GM23338 (cell line): ENCODE results near the gene DUSP9. TPM values are rescaled to one million over a fixed set of nuclear protein-coding genes. Genes with fewer than 3 reads are reported as not detected.

Experiments used
- ATAC-seq: fragments of 200-7000 bp; cut with Tn5 transposase; 3 replicates; pipeline ENCODE4 v1.9.1; 2020
- DNase-seq: peaks from one replicate; pipeline ENCODE4 v3.0.0-alpha.2; 2015; ENCODE audit warnings: low spot score
- H2AFZ ChIP-seq: fragments of 200-600 bp; sonication (generic); 2 replicates; pipeline ENCODE4 v1.8.0; 2016; ENCODE audit warnings: antibody characterized with exemption, mild to moderate bottlenecking, moderate library complexity
- H3F3A ChIP-seq: fragments of 200-600 bp; sonication (generic); replicated peaks from 2 replicates; pipeline ENCODE4 v1.8.0; 2017; ENCODE audit warnings: antibody characterized with exemption, mixed run types, low read depth
- H3K27ac ChIP-seq: fragments of 200-600 bp; sonication (generic); 2 replicates; pipeline ENCODE4 v1.6.1; 2016; ENCODE audit warnings: low read depth
- H3K27me3 ChIP-seq: fragments of 200-600 bp; sonication (generic); 2 replicates; pipeline ENCODE4 v1.8.0; 2016; ENCODE audit warnings: mild to moderate bottlenecking, mixed run types, moderate library complexity; ENCODE audit not compliant: insufficient read depth
- H3K36me3 ChIP-seq: fragments of 200-600 bp; sonication (generic); 2 replicates; pipeline ENCODE4 v1.8.0; 2016; ENCODE audit warnings: mild to moderate bottlenecking; ENCODE audit not compliant: insufficient read depth
- H3K4me1 ChIP-seq: fragments of 200-600 bp; sonication (generic); 2 replicates; pipeline ENCODE4 v1.8.0; 2016; ENCODE audit warnings: mild to moderate bottlenecking, moderate library complexity; ENCODE audit not compliant: insufficient read depth
- H3K4me2 ChIP-seq: fragments of 200-600 bp; sonication (generic); 2 replicates; pipeline ENCODE4 v1.7.1; 2017; ENCODE audit warnings: mixed run types
- H3K4me3 ChIP-seq: fragments of 200-600 bp; sonication (generic); 2 replicates; pipeline ENCODE4 v1.6.1; 2016; ENCODE audit warnings: mixed run types
- H3K79me2 ChIP-seq: fragments of 200-600 bp; sonication (generic); replicated peaks from 2 replicates; pipeline ENCODE4 v1.8.0; 2017; ENCODE audit warnings: mild to moderate bottlenecking; ENCODE audit not compliant: insufficient read depth
- H3K9me2 ChIP-seq: fragments of 200-600 bp; sonication (generic); 2 replicates; pipeline ENCODE4 v1.8.0; 2017; ENCODE audit not compliant: insufficient read depth
- H4K20me1 ChIP-seq: fragments of 200-600 bp; sonication (generic); replicated peaks from 2 replicates; pipeline ENCODE4 v1.8.0; 2017; ENCODE audit warnings: mild to moderate bottlenecking; ENCODE audit not compliant: insufficient read depth
- H3K27ac Mint-ChIP-seq: 2 replicates; pipeline ENCODE4 v1.8.0; 2020; ENCODE audit warnings: inconsistent platforms, mild to moderate bottlenecking, moderate library complexity, mixed read lengths
- H3K27me3 Mint-ChIP-seq: 3 replicates; pipeline ENCODE4 v1.8.0; 2022; ENCODE audit warnings: low read depth, mild to moderate bottlenecking, moderate library complexity, mixed read lengths, inconsistent platforms; ENCODE audit not compliant: insufficient read depth, poor library complexity
- H3K36me3 Mint-ChIP-seq: 3 replicates; pipeline ENCODE4 v1.8.0; 2021; ENCODE audit warnings: low read depth, mild to moderate bottlenecking, inconsistent platforms, moderate library complexity, mixed read lengths
- H3K4me1 Mint-ChIP-seq: 3 replicates; pipeline ENCODE4 v1.8.0; 2020; ENCODE audit warnings: mild to moderate bottlenecking, inconsistent platforms, mixed read lengths
- H3K4me3 Mint-ChIP-seq: 3 replicates; pipeline ENCODE4 v1.8.0; 2021; ENCODE audit warnings: moderate library complexity, mild to moderate bottlenecking, inconsistent platforms, mixed read lengths
- H3K9me3 Mint-ChIP-seq: 3 replicates; pipeline ENCODE4 v1.8.0; 2020; ENCODE audit warnings: moderate library complexity, mild to moderate bottlenecking, inconsistent platforms, mixed read lengths
- CREB1 ChIP-seq: fragments of 250-450 bp; sonication (Bioruptor Pico); IDR thresholded peaks from 2 replicates; pipeline ENCODE4 v1.5.0; 2020; ENCODE audit warnings: low read depth, mild to moderate bottlenecking, moderate library complexity
- EZH2 ChIP-seq: fragments of 200-600 bp; sonication (generic); IDR thresholded peaks from one replicate; pipeline ENCODE4 v1.8.0; 2017; ENCODE audit warnings: antibody characterized with exemption, mild to moderate bottlenecking, low read depth; ENCODE audit not compliant: unreplicated experiment
- EZH2phosphoT487 ChIP-seq: fragments of 200-600 bp; sonication (generic); IDR thresholded peaks from one replicate; pipeline ENCODE4 v1.8.1; 2018; ENCODE audit warnings: antibody characterized with exemption; ENCODE audit not compliant: unreplicated experiment
- JUNB ChIP-seq: IDR thresholded peaks from one replicate; pipeline ENCODE4 v1.6.1; 2016; ENCODE audit warnings: antibody characterized with exemption; ENCODE audit not compliant: unreplicated experiment
- POLR2AphosphoS5 ChIP-seq: IDR thresholded peaks from 2 replicates; pipeline ENCODE4 v1.6.1; 2016; ENCODE audit warnings: antibody characterized with exemption, low read depth
- ZNF331 ChIP-seq: fragments of 250-450 bp; sonication (Bioruptor Pico); IDR thresholded peaks from 2 replicates; pipeline ENCODE4 v1.5.0; 2020; ENCODE audit warnings: low read depth, mild to moderate bottlenecking, moderate library complexity
- polyA plus RNA-seq: library from polyadenylated mRNA; unstranded; fragments of >200 nt; fragmentation: Nextera tagmentation; extraction: Ambion mirVana; gene quantifications from 2 replicates; pipeline ENCODE4 v1.2.1, GENCODE V29; 2016
- total RNA-seq: library from RNA; depleted of rRNA; stranded (reverse); fragments of >200 nt; shearing (Covaris generic); gene quantifications from 2 replicates; pipeline ENCODE4 v1.2.3, GENCODE V29; 2014
- TF ChIP-seq, protein P1 (sequence below), 2 experiments: fragments of 200-600 bp in 1 of 2; sonication (generic) in 1 of 2; conservative IDR thresholded peaks; 2 replicates each; pipeline versions ENCODE4 v1.5.1 to v1.6.1; 2016 to 2017; ENCODE audit warnings: antibody characterized with exemption in 2 of 2, low read depth in 2 of 2, mild to moderate bottlenecking in 2 of 2, moderate library complexity in 1 of 2
- TF ChIP-seq, protein P2 (sequence below): fragments of 250-450 bp; sonication (Bioruptor Pico); IDR thresholded peaks from 2 replicates; pipeline ENCODE4 v1.5.0; 2020; ENCODE audit warnings: mild to moderate bottlenecking, moderate library complexity

DUSP9 gene
- total and polyA plus RNA-seq, 2 experiments from 2014 or later, result 0.71 to 3.9 TPM

DNA sequence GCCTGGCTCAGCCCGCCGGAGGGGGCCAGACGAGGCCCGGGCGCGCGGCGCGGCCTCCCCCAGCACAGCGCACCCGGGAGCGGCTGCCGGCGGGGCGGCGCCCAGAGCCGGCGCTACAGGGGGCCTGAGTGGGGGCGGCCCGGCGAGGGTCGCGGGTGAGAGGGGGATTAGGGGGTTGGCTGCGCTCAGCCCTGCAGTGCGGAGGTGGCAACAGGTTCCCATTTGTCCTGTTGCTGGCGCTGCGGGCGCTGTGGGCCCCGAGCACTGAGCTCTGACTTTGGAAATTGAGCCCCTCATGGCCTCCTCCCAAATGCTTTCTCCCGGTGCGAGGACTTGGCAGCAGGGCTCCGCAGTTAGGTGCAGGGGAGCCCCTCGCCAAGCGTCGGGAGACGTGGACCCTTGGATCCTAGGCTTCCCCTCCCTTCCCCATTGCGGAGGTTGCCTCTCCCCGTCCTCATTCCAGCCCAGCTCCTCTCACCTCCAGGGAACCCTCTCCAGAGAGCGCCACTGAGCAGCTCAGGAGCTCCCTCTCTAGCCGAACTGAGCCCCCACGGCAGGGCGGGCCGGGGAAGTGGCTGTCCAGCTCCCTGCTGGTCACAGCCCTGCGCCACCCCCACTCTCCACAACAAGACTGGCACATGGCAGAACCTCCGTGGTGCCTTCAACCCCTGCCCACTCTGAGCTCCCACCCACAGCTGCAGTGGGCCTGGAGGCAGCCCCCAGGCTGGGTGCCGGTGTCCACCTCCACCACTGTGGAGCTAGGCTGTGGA is 2.5 kb upstream of the DUSP9 start:
- Mint-ChIP-seq H3K36me3 (no peaks in the 10 kb centered on the region), H3K27me3 (peaks cover 70% of the 10 kb centered on the region), H3K4me3 (peak overlapping the region; percentile 60), H3K9me3 (no peaks in the 10 kb centered on the region; the same call in 2 of the 3 replicates), H3K27ac (no peak overlapping the region), H3K4me1 (peaks cover 8% of the 10 kb centered on the region; the same call in 2 of the 3 replicates)
- Histone ChIP-seq H3K27me3 (peaks cover 89% of the 10 kb centered on the region), H3K4me1 (no peaks in the 10 kb centered on the region; the same call in 1 of the 2 replicates), H3K9me2 (no peaks in the 10 kb centered on the region), H4K20me1 (no peaks in the 10 kb centered on the region), H2AFZ (no peak overlapping the region; the same call in 1 of the 2 replicates), H3K4me2 (peak overlapping the region; percentile 62; the same call in 1 of the 2 replicates), H3K27ac (no peak overlapping the region), H3F3A (no peaks in the 10 kb centered on the region), H3K4me3 (peak overlapping the region; percentile 44; the same call in 1 of the 2 replicates), H3K36me3 (no peaks in the 10 kb centered on the region), H3K79me2 (no peaks in the 10 kb centered on the region)
- ATAC-seq (peak; percentile 16), DNase-seq (peak; percentile 41)
- TF ChIP-seq EZH2 (peak; percentile 38), CREB1 (CRISPR knock-in tag) (no peak)
- TF ChIP-seq, protein P1, sequence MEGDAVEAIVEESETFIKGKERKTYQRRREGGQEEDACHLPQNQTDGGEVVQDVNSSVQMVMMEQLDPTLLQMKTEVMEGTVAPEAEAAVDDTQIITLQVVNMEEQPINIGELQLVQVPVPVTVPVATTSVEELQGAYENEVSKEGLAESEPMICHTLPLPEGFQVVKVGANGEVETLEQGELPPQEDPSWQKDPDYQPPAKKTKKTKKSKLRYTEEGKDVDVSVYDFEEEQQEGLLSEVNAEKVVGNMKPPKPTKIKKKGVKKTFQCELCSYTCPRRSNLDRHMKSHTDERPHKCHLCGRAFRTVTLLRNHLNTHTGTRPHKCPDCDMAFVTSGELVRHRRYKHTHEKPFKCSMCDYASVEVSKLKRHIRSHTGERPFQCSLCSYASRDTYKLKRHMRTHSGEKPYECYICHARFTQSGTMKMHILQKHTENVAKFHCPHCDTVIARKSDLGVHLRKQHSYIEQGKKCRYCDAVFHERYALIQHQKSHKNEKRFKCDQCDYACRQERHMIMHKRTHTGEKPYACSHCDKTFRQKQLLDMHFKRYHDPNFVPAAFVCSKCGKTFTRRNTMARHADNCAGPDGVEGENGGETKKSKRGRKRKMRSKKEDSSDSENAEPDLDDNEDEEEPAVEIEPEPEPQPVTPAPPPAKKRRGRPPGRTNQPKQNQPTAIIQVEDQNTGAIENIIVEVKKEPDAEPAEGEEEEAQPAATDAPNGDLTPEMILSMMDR (conservative IDR thresholded peaks at IDR 0.05; ENCODE audit: low read depth in 2 of 2), result peak in 1 of 2 experiments; percentile 50; a peak in 2 of 4 replicates

DNA sequence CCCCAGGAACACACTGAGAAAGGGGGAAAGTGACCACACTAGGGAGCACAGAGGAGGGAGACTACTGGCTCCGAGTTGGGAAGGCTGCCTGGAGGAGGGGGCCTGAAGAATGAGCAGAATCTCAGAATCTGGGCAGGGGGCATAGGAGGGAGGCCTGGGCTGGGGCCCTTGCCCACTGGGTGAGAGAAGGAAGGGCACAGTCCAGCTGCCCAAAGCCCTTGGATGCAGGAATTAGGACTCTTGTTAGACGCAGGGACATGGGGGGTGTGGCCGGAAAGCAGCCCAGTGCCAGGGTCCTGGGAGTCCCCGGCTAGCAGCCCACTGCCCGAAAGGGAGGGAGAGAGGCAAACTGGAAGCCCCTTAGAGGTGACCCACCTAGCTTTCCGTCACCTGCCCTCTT is 1.9 kb upstream of the DUSP9 start:
- Histone ChIP-seq H4K20me1 (no peaks in the 10 kb centered on the region), H3K4me1 (no peaks in the 10 kb centered on the region; the same call in 1 of the 2 replicates), H3K4me2 (no peak overlapping the region), H3K27ac (no peak overlapping the region), H3K79me2 (no peaks in the 10 kb centered on the region), H2AFZ (no peak overlapping the region), H3K4me3 (no peak overlapping the region), H3F3A (no peaks in the 10 kb centered on the region), H3K27me3 (peaks cover 88% of the 10 kb centered on the region), H3K9me2 (no peaks in the 10 kb centered on the region), H3K36me3 (no peaks in the 10 kb centered on the region)
- DNase-seq, result no peak
- Mint-ChIP-seq H3K27me3 (peaks cover 71% of the 10 kb centered on the region), H3K4me1 (peaks cover 11% of the 10 kb centered on the region; the same call in 2 of the 3 replicates), H3K27ac (no peak overlapping the region), H3K4me3 (no peak overlapping the region), H3K9me3 (no peaks in the 10 kb centered on the region; the same call in 2 of the 3 replicates), H3K36me3 (no peaks in the 10 kb centered on the region)
- no peak for ATAC-seq
- no peak for TF ChIP-seq POLR2AphosphoS5
- TF ChIP-seq CREB1 (CRISPR knock-in tag), result no peak
- TF ChIP-seq JUNB, result no peak
- TF ChIP-seq EZH2phosphoT487, result no peak
- TF ChIP-seq, protein P2, sequence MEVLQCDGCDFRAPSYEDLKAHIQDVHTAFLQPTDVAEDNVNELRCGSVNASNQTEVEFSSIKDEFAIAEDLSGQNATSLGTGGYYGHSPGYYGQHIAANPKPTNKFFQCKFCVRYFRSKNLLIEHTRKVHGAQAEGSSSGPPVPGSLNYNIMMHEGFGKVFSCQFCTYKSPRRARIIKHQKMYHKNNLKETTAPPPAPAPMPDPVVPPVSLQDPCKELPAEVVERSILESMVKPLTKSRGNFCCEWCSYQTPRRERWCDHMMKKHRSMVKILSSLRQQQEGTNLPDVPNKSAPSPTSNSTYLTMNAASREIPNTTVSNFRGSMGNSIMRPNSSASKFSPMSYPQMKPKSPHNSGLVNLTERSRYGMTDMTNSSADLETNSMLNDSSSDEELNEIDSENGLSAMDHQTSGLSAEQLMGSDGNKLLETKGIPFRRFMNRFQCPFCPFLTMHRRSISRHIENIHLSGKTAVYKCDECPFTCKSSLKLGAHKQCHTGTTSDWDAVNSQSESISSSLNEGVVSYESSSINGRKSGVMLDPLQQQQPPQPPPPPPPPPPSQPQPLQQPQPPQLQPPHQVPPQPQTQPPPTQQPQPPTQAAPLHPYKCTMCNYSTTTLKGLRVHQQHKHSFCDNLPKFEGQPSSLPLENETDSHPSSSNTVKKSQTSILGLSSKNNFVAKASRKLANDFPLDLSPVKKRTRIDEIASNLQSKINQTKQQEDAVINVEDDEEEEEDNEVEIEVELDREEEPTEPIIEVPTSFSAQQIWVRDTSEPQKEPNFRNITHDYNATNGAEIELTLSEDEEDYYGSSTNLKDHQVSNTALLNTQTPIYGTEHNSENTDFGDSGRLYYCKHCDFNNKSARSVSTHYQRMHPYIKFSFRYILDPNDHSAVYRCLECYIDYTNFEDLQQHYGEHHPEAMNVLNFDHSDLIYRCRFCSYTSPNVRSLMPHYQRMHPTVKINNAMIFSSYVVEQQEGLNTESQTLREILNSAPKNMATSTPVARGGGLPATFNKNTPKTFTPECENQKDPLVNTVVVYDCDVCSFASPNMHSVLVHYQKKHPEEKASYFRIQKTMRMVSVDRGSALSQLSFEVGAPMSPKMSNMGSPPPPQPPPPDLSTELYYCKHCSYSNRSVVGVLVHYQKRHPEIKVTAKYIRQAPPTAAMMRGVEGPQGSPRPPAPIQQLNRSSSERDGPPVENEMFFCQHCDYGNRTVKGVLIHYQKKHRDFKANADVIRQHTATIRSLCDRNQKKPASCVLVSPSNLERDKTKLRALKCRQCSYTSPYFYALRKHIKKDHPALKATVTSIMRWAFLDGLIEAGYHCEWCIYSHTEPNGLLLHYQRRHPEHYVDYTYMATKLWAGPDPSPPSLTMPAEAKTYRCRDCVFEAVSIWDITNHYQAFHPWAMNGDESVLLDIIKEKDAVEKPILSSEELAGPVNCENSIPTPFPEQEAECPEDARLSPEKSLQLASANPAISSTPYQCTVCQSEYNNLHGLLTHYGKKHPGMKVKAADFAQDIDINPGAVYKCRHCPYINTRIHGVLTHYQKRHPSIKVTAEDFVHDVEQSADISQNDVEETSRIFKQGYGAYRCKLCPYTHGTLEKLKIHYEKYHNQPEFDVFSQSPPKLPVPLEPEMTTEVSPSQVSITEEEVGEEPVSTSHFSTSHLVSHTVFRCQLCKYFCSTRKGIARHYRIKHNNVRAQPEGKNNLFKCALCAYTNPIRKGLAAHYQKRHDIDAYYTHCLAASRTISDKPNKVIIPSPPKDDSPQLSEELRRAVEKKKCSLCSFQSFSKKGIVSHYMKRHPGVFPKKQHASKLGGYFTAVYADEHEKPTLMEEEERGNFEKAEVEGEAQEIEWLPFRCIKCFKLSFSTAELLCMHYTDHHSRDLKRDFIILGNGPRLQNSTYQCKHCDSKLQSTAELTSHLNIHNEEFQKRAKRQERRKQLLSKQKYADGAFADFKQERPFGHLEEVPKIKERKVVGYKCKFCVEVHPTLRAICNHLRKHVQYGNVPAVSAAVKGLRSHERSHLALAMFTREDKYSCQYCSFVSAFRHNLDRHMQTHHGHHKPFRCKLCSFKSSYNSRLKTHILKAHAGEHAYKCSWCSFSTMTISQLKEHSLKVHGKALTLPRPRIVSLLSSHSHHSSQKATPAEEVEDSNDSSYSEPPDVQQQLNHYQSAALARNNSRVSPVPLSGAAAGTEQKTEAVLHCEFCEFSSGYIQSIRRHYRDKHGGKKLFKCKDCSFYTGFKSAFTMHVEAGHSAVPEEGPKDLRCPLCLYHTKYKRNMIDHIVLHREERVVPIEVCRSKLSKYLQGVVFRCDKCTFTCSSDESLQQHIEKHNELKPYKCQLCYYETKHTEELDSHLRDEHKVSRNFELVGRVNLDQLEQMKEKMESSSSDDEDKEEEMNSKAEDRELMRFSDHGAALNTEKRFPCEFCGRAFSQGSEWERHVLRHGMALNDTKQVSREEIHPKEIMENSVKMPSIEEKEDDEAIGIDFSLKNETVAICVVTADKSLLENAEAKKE (CRISPR knock-in tag), result no peak
- TF ChIP-seq, protein P1 (conservative IDR thresholded peaks at IDR 0.05; ENCODE audit: low read depth in 2 of 2), result no peak
- no peak for TF ChIP-seq EZH2
- no peak for TF ChIP-seq ZNF331 (CRISPR knock-in tag)
